Measurements from ENCODE around the gene TFEB.

Gene TFEB

DNA sequence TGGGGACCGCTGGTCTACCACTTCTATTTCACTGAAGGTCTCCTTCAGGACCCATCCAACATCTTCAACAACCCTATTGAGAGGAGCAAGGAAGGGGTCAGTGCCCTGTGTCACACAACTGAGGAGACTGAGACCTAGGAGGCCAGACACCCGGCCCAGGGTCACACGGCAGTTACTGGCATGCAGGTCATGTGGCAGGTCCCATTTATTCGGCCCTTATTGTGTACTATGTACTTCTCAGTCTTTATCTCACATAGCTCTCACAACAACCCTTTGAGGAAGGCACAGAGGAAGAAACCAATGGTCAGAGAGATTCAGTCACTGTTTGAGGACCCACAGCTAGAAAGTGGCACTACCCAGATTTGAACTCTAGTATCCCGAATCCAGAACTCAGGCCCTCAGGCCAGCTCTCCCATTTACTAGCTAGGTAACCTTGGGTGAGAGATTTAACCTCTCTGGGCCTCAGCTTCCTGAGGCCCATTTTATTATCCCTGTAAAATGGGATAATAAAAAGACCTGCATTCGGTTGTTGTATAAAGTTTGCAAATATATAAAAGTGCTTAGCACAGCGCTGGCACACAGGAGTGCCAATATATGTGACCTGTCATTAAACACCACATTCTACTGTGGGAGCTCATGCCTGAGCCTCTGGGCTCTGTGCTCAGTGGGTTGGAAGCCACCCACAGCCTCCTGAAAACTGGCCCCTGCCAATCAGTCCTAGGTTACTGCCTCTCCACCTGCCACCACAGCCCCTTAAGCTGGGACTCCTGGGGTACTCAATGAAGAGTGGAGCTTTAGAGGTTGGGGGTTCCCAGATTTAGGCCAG is 15.8 kb downstream of the TFEB start:
- Histone ChIP-seq H3K4me3 (ENCODE audit: insufficient read length, low read depth) (no peak overlapping the region), H3K27me3 (ENCODE audit: insufficient read depth, insufficient read length) (no peaks in the 10 kb centered on the region), H3K36me3 (ENCODE audit: insufficient read depth, insufficient read length, low read length) (no peaks in the 10 kb centered on the region), H3K9me3 (ENCODE audit: insufficient read depth, low read length) (no peaks in the 10 kb centered on the region), H3K9ac (ENCODE audit: insufficient read length, low read depth) (no peak overlapping the region), H3K4me1 (ENCODE audit: insufficient read depth, insufficient read length) (peaks cover 15% of the 10 kb centered on the region)
- TF ChIP-seq YY1 (IDR thresholded peaks at IDR 0.05; ENCODE audit: insufficient read depth, insufficient read length) (no peak), SUZ12 (IDR thresholded peaks at IDR 0.05; ENCODE audit: extremely low read depth, insufficient read depth, insufficient read length) (no peak), ZNF274 (IDR thresholded peaks at IDR 0.05; ENCODE audit: low read depth, low read length) (no peak)
- no peak for DNase-seq (ENCODE audit: low read depth, low spot score)

DNA sequence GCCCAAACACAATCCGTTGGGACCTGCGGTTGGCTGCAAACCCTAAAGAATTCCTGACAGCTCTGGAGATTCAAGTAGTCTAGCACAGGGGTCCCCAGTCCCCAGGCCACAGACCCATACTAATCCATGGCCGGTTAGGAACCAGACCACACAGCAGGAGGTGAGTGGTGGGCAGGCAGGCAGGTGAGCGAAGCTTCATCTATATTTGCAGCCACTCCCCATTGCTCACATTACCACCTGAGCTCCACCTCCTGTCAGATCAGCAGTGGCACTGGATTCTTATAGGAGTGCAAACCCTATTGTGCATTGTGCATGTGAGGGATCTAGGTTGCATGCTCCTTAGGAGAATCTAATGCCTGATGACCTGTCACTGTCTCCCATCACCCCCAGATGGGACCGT is 16.6 kb downstream of the TFEB start:
- DNase-seq (ENCODE audit: low read depth, low spot score) = no peak
- no peaks in the 10 kb centered on the region for H3K27me3 ChIP-seq (ENCODE audit: insufficient read depth, insufficient read length)
- peaks cover 11% of the 10 kb centered on the region for H3K4me1 ChIP-seq (ENCODE audit: insufficient read depth, insufficient read length)
- no peaks in the 10 kb centered on the region for H3K36me3 ChIP-seq (ENCODE audit: insufficient read depth, insufficient read length, low read length)
- H3K9me3 ChIP-seq (ENCODE audit: insufficient read depth, low read length) = no peaks in the 10 kb centered on the region
- H3K4me3 ChIP-seq (ENCODE audit: insufficient read length, low read depth) = no peak overlapping the region
- H3K9ac ChIP-seq (ENCODE audit: insufficient read length, low read depth) = no peak overlapping the region
- no peak for TF ChIP-seq ZNF274 (IDR thresholded peaks at IDR 0.05; ENCODE audit: low read depth, low read length)
- no peak for TF ChIP-seq SUZ12 (IDR thresholded peaks at IDR 0.05; ENCODE audit: extremely low read depth, insufficient read depth, insufficient read length)
- no peak for TF ChIP-seq YY1 (IDR thresholded peaks at IDR 0.05; ENCODE audit: insufficient read depth, insufficient read length)

DNA sequence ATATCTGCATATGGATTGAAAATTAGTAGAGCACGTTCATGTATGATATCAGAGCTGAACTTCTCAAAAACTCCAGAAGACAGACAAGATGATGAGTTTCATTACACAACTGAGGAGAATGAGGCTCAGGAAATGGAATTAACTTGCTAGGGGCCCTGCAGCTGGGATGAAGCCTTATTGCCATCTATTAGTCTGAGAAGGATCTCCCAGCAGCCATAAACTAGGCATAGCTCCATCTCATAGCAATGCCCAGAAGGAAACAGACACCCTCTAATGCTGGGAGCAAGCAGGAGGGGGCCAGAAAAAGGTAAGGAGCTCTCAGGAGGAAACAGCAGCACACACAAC is 18.0 kb downstream of the TFEB start:
- Histone ChIP-seq H3K36me3 (ENCODE audit: insufficient read depth, insufficient read length, low read length) (no peaks in the 10 kb centered on the region), H3K9ac (ENCODE audit: insufficient read length, low read depth) (no peak overlapping the region)

DNA sequence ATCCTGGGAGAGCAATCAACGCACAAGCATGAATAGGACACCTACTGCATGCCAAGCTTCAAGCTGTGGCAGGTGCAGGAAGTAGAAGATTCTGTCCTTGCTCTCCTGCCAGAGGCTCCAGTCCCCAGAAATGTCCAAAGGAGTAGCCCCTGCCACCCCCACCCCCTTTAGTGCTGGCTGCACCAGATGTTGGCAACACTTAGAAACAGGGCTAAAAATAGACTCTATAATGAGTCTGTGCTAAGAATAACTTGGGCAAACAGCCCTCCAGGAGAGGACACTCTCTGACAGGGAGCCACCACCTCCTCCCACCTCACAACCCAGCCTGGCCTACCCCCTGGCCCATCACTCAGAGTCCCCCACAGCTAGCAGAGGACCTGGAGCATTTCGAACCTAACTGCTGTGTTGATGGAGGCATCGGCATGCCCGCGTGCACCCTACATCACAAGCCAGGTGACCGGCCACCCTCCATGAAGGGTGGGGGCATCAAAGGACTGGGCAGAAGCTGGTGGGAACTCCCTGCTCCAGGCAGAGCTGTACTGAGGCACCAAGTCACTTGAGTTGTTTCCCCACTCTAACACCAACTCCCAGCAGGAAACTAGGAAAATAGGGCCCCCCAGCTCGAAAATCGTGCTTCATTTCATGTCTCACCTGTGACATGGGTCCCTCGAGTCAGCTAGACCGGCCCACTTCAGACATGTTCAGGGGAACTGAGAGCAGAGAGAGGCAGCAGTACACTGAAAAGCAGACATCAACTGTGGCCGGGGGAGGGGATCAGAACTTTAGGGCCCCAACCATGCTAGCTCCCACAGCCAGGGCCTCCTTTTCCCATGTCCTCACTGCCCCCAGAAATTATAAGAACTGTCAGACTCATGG is 18.7 kb downstream of the TFEB start:
- H3K36me3 ChIP-seq (ENCODE audit: insufficient read depth, insufficient read length, low read length) = no peaks in the 10 kb centered on the region
- no peaks in the 10 kb centered on the region for H3K9me3 ChIP-seq (ENCODE audit: insufficient read depth, low read length)
- H3K9ac ChIP-seq (ENCODE audit: insufficient read length, low read depth) = no peak overlapping the region
- TF ChIP-seq ZNF274 (IDR thresholded peaks at IDR 0.05; ENCODE audit: low read depth, low read length) (no peak), SUZ12 (IDR thresholded peaks at IDR 0.05; ENCODE audit: extremely low read depth, insufficient read depth, insufficient read length) (no peak), YY1 (IDR thresholded peaks at IDR 0.05; ENCODE audit: insufficient read depth, insufficient read length) (no peak)
- no peaks in the 10 kb centered on the region for H3K27me3 ChIP-seq (ENCODE audit: insufficient read depth, insufficient read length)
- H3K4me1 ChIP-seq (ENCODE audit: insufficient read depth, insufficient read length) = peaks cover 18% of the 10 kb centered on the region
- DNase-seq (ENCODE audit: low read depth, low spot score) = no peak
- H3K4me3 ChIP-seq (ENCODE audit: insufficient read length, low read depth) = no peak overlapping the region

More for the DNA sequence above, 18.0 kb downstream of the TFEB start:
- no peaks in the 10 kb centered on the region for H3K9me3 ChIP-seq (ENCODE audit: insufficient read depth, low read length)
- H3K4me1 ChIP-seq (ENCODE audit: insufficient read depth, insufficient read length) = peaks cover 17% of the 10 kb centered on the region
- no peak for DNase-seq (ENCODE audit: low read depth, low spot score)
- H3K4me3 ChIP-seq (ENCODE audit: insufficient read length, low read depth) = no peak overlapping the region
- no peaks in the 10 kb centered on the region for H3K27me3 ChIP-seq (ENCODE audit: insufficient read depth, insufficient read length)
- TF ChIP-seq ZNF274 (IDR thresholded peaks at IDR 0.05; ENCODE audit: low read depth, low read length) = no peak
- TF ChIP-seq SUZ12 (IDR thresholded peaks at IDR 0.05; ENCODE audit: extremely low read depth, insufficient read depth, insufficient read length) = no peak
- no peak for TF ChIP-seq YY1 (IDR thresholded peaks at IDR 0.05; ENCODE audit: insufficient read depth, insufficient read length)

DNA sequence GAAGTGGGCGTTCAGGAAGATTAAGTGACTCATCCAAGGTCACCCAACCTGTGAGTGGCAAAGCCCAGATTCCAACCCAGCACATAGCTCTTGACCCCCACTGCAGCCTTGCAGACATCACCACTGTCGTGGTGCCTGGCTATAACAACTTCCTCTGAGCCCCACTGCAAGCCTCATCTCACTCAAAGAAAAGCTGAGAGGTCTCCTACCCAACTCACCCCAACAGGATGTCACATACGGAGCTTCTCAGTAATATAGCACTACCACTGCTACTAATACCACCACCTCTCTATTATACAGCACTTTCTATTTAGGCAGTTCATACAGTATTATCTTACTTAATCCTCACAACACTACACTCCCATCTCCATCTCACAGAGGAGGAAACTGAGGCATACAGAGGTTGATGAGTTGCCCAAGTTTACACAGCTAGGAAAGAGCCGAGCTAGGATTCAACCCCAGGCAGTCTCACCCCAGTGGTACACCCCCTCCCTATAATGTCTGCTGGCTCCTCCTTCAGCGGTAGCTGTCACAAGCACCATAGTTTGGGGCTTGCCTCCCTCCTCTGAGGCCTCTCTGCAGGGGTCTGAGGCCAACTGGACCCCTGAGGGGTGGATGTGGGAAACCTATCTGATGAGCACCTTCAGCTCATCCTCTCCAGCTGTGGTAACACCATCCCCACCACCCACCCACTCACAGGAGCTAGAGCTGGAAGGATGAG is 19.5 kb downstream of the TFEB start:
- Histone ChIP-seq H3K4me1 (ENCODE audit: insufficient read depth, insufficient read length) (peaks cover 18% of the 10 kb centered on the region), H3K36me3 (ENCODE audit: insufficient read depth, insufficient read length, low read length) (no peaks in the 10 kb centered on the region), H3K27me3 (ENCODE audit: insufficient read depth, insufficient read length) (no peaks in the 10 kb centered on the region), H3K9ac (ENCODE audit: insufficient read length, low read depth) (no peak overlapping the region), H3K9me3 (ENCODE audit: insufficient read depth, low read length) (no peaks in the 10 kb centered on the region), H3K4me3 (ENCODE audit: insufficient read length, low read depth) (no peak overlapping the region)
- TF ChIP-seq SUZ12 (IDR thresholded peaks at IDR 0.05; ENCODE audit: extremely low read depth, insufficient read depth, insufficient read length) = no peak
- TF ChIP-seq YY1 (IDR thresholded peaks at IDR 0.05; ENCODE audit: insufficient read depth, insufficient read length) = no peak
- TF ChIP-seq ZNF274 (IDR thresholded peaks at IDR 0.05; ENCODE audit: low read depth, low read length) = no peak
- DNase-seq (ENCODE audit: low read depth, low spot score) = no peak

DNA sequence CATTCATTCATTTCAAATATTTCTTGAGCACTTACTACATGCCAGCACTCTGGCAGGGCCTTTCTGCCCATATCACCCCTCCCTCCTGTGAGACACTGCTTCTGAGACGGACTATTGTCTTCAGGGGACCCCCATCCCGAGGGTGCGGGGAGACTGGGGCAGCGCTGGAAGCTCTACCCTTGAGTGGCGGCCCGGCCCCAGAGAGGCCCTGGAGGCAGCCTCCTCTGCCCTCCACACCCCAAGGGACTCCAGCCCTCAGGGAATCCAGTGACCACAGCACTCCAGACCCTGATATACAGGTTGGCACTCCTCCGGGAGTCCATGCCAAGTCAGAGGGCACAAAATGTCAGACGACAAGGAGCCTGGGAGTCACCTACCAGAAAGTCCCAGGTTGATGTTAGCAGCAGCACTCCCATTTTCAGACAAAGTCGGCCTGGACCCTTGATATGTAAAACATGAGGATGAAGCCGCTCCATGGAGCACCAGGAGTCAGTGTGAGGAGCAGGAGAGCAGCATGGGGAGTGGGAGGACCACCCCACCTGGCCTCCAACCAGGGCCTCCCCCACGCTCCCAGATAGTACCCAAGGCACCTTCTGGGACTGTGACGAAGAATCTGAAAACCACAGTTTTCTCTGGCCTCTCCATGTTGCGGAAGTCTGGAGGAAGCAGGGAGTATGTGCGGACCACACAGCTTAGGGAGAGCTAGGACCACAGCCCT is 20.7 kb downstream of the TFEB start:
- no peaks in the 10 kb centered on the region for H3K36me3 ChIP-seq (ENCODE audit: insufficient read depth, insufficient read length, low read length)
- H3K9ac ChIP-seq (ENCODE audit: insufficient read length, low read depth) = no peak overlapping the region
- no peak overlapping the region for H3K4me3 ChIP-seq (ENCODE audit: insufficient read length, low read depth)
- H3K4me1 ChIP-seq (ENCODE audit: insufficient read depth, insufficient read length) = peaks cover 18% of the 10 kb centered on the region
- H3K27me3 ChIP-seq (ENCODE audit: insufficient read depth, insufficient read length) = no peaks in the 10 kb centered on the region
- TF ChIP-seq YY1 (IDR thresholded peaks at IDR 0.05; ENCODE audit: insufficient read depth, insufficient read length) = no peak
- no peak for TF ChIP-seq ZNF274 (IDR thresholded peaks at IDR 0.05; ENCODE audit: low read depth, low read length)
- no peak for TF ChIP-seq SUZ12 (IDR thresholded peaks at IDR 0.05; ENCODE audit: extremely low read depth, insufficient read depth, insufficient read length)
- no peak for DNase-seq (ENCODE audit: low read depth, low spot score)
- no peaks in the 10 kb centered on the region for H3K9me3 ChIP-seq (ENCODE audit: insufficient read depth, low read length)

Data from NT2/D1 (cell line).